Trophoblast cell (in vitro differentiated cells and primary cell): Measurements from ENCODE around the gene AAK1.

ENCODE experiments used
- DNase-seq, 2 donors: peaks; one replicate each; pipeline ENCODE4 v3.0.0-alpha.2; 2016
- H2AFZ ChIP-seq: 2 replicates; pipeline ENCODE4 v1.6.1; 2013; ENCODE audit warnings: low read length, moderate library complexity, mild to moderate bottlenecking; ENCODE audit not compliant: insufficient read depth, poor library complexity
- H2AK5ac ChIP-seq: 2 replicates; pipeline ENCODE4 v1.6.1; 2013; ENCODE audit warnings: mild to moderate bottlenecking, low read length
- H2BK120ac ChIP-seq: 2 replicates; pipeline ENCODE4 v1.6.1; 2013; ENCODE audit warnings: low read length, mild to moderate bottlenecking, moderate library complexity; ENCODE audit not compliant: insufficient read depth, poor library complexity
- H2BK12ac ChIP-seq: 2 replicates; pipeline ENCODE4 v1.6.1; 2013; ENCODE audit warnings: mild to moderate bottlenecking, low read length, moderate library complexity
- H2BK5ac ChIP-seq: 2 replicates; pipeline ENCODE4 v1.6.1; 2013; ENCODE audit warnings: low read length, low read depth, moderate library complexity, mild to moderate bottlenecking; ENCODE audit not compliant: poor library complexity
- H3K14ac ChIP-seq: 2 replicates; pipeline ENCODE4 v1.6.1; 2013; ENCODE audit warnings: mild to moderate bottlenecking, low read length
- H3K18ac ChIP-seq: 2 replicates; pipeline ENCODE4 v1.6.1; 2013; ENCODE audit warnings: mild to moderate bottlenecking, low read length
- H3K23ac ChIP-seq: 2 replicates; pipeline ENCODE4 v1.6.1; 2013; ENCODE audit warnings: low read length
- H3K27ac ChIP-seq: 2 replicates; pipeline ENCODE4 v1.5.1; 2013; ENCODE audit warnings: low read depth, mild to moderate bottlenecking, inconsistent platforms, low read length, moderate library complexity
- H3K27me3 ChIP-seq: 2 replicates; pipeline ENCODE4 v1.6.1; 2013; ENCODE audit warnings: inconsistent platforms, mild to moderate bottlenecking, low read length, moderate library complexity; ENCODE audit not compliant: insufficient read depth
- H3K36me3 ChIP-seq, 2 experiments: 1 replicate in 1 of 2; 2 replicates in 1 of 2; pipeline ENCODE4 v1.6.1; 2013; ENCODE audit warnings: low read length in 2 of 2, mild to moderate bottlenecking in 2 of 2, moderate library complexity in 1 of 2; ENCODE audit not compliant: insufficient read depth in 2 of 2, control insufficient read depth in 1 of 2
- H3K4ac ChIP-seq: 2 replicates; pipeline ENCODE4 v1.6.1; 2013; ENCODE audit warnings: low read depth, mild to moderate bottlenecking, low read length, moderate library complexity
- H3K4me1 ChIP-seq, 2 experiments: 1 replicate in 1 of 2; 2 replicates in 1 of 2; pipeline ENCODE4 v1.6.1; 2013; ENCODE audit warnings: low read length in 2 of 2, mild to moderate bottlenecking in 2 of 2, moderate library complexity in 1 of 2; ENCODE audit not compliant: insufficient read depth in 2 of 2, control insufficient read depth in 1 of 2
- H3K4me2 ChIP-seq: 2 replicates; pipeline ENCODE4 v1.6.1; 2013; ENCODE audit warnings: inconsistent platforms, mild to moderate bottlenecking, low read length, moderate library complexity
- H3K4me3 ChIP-seq: 2 replicates; pipeline ENCODE4 v1.5.1; 2013; ENCODE audit warnings: mild to moderate bottlenecking, low read depth, low read length, inconsistent platforms
- H3K79me1 ChIP-seq: one replicate; pipeline ENCODE4 v1.6.1; 2013; ENCODE audit warnings: low read length
- H3K79me2 ChIP-seq: 2 replicates; pipeline ENCODE4 v1.6.1; 2013; ENCODE audit warnings: low read length, mild to moderate bottlenecking; ENCODE audit not compliant: control insufficient read depth, insufficient read depth, poor library complexity
- H3K9ac ChIP-seq: 2 replicates; pipeline ENCODE4 v1.6.1; 2013; ENCODE audit warnings: mild to moderate bottlenecking, low read length
- H3K9me3 ChIP-seq: 2 replicates; pipeline ENCODE4 v1.6.1; 2013; ENCODE audit warnings: low read depth, mild to moderate bottlenecking, control low read depth, inconsistent platforms, low read length; ENCODE audit not compliant: insufficient read depth
- H4K12ac ChIP-seq: 2 replicates; pipeline ENCODE4 v1.6.1; 2013; ENCODE audit warnings: low read depth, mild to moderate bottlenecking, low read length, moderate library complexity
- H4K8ac ChIP-seq: 2 replicates; pipeline ENCODE4 v1.6.1; 2013; ENCODE audit warnings: low read depth, mild to moderate bottlenecking, low read length, moderate library complexity
- H4K91ac ChIP-seq: one replicate; pipeline ENCODE4 v1.6.1; 2013; ENCODE audit warnings: low read depth, mild to moderate bottlenecking, low read length, moderate library complexity
- WGBS: extraction: QIAGEN DNeasy Blood & Tissue Kit; methylation state at CpG from one replicate; pipeline ENCODE4 v1.1.7; 2013; ENCODE audit warnings: missing lambda C conversion rate; ENCODE audit not compliant: insufficient read length, insufficient coverage; ENCODE audit errors: extremely low coverage; 5-methylcytosine and 5-hydroxymethylcytosine counted together

Gene AAK1

GRCh38 chr2:69545477-69545932, 98.0 kb downstream of the AAK1 start:
- no peak overlapping the region for H4K91ac ChIP-seq
- H3K4me2 ChIP-seq: no peak overlapping the region
- no peak overlapping the region for H2AK5ac ChIP-seq
- no peak overlapping the region for H2BK12ac ChIP-seq
- H4K12ac ChIP-seq: no peak overlapping the region
- H3K14ac ChIP-seq: no peak overlapping the region
- H3K23ac ChIP-seq: no peak overlapping the region
- no CpG with 5 or more reads among the region's 2 CpGs for WGBS
- H3K4me1 ChIP-seq: no peaks in the 10 kb centered on the region
- no peak overlapping the region for H2AFZ ChIP-seq
- H3K79me1 ChIP-seq: no peaks in the 10 kb centered on the region
- no peak overlapping the region for H2BK120ac ChIP-seq
- no peaks in the 10 kb centered on the region for H3K9me3 ChIP-seq
- H4K8ac ChIP-seq: no peak overlapping the region
- no peak overlapping the region for H3K27ac ChIP-seq
- H3K18ac ChIP-seq: no peak overlapping the region
- no peak overlapping the region for H3K4ac ChIP-seq
- no peaks in the 10 kb centered on the region for H3K79me2 ChIP-seq
- peaks cover 0 to 2% of the 10 kb centered on the region in 2 experiments for H3K36me3 ChIP-seq
- no peak overlapping the region for H2BK5ac ChIP-seq
- no peak for DNase-seq
- H3K27me3 ChIP-seq: no peaks in the 10 kb centered on the region
- no peak overlapping the region for H3K9ac ChIP-seq
- H3K4me3 ChIP-seq: no peak overlapping the region

GRCh38 chr2:69544951-69545350, 98.6 kb downstream of the AAK1 start:
- H3K4me3 ChIP-seq: no peak overlapping the region
- peaks cover 0 to 2% of the 10 kb centered on the region in 2 experiments for H3K36me3 ChIP-seq
- no peaks in the 10 kb centered on the region for H3K79me1 ChIP-seq
- H2BK120ac ChIP-seq: no peak overlapping the region
- no peak overlapping the region for H3K9ac ChIP-seq
- H2AK5ac ChIP-seq: no peak overlapping the region
- H3K27me3 ChIP-seq: no peaks in the 10 kb centered on the region
- H3K27ac ChIP-seq: no peak overlapping the region
- whole genome bisulfite sequencing: no CpG with 5 or more reads among the region's 1 CpG
- no peak overlapping the region for H4K8ac ChIP-seq
- no peak overlapping the region for H3K4me2 ChIP-seq
- no peak overlapping the region for H3K14ac ChIP-seq
- no peak overlapping the region for H4K12ac ChIP-seq
- no peaks in the 10 kb centered on the region for H3K9me3 ChIP-seq
- H2BK5ac ChIP-seq: no peak overlapping the region
- H3K4me1 ChIP-seq: no peaks in the 10 kb centered on the region
- no peak overlapping the region for H3K23ac ChIP-seq
- no peak overlapping the region for H2AFZ ChIP-seq
- no peak overlapping the region for H3K18ac ChIP-seq
- H2BK12ac ChIP-seq: no peak overlapping the region
- no peak overlapping the region for H3K4ac ChIP-seq
- H3K79me2 ChIP-seq: no peaks in the 10 kb centered on the region
- no peak for DNase-seq
- H4K91ac ChIP-seq: no peak overlapping the region

- Histone ChIP-seq H3K18ac (no peak overlapping the region), H3K79me2 (no peaks in the 10 kb centered on the region), H3K4me1 (peaks cover 13 to 18% of the 10 kb centered on the region in 2 experiments), H2AK5ac (no peak overlapping the region), H3K4me3 (no peak overlapping the region), H3K36me3 (peaks cover 8 to 18% of the 10 kb centered on the region in 2 experiments), H3K23ac (no peak overlapping the region), H2BK120ac (no peak overlapping the region), H2BK12ac (no peak overlapping the region), H4K12ac (no peak overlapping the region), H2BK5ac (no peak overlapping the region), H3K14ac (no peak overlapping the region), H3K4ac (no peak overlapping the region), H3K27ac (peak overlapping the region; percentile 41), H4K91ac (no peak overlapping the region), H3K27me3 (no peaks in the 10 kb centered on the region), H3K9me3 (no peaks in the 10 kb centered on the region), H3K9ac (no peak overlapping the region), H3K4me2 (no peak overlapping the region), H4K8ac (no peak overlapping the region), H3K79me1 (peaks cover 2% of the 10 kb centered on the region), H2AFZ (no peak overlapping the region)
- no peak for DNase-seq
Observed at GRCh38 chr2:69539549-69539908, 104.0 kb downstream of the AAK1 start.

GRCh38 chr2:69538872-69539548, 104.5 kb downstream of the AAK1 start:
- H3K9ac ChIP-seq: no peak overlapping the region
- no peak overlapping the region for H3K4me3 ChIP-seq
- H3K4me2 ChIP-seq: no peak overlapping the region
- H2BK120ac ChIP-seq: no peak overlapping the region
- no peak overlapping the region for H2AFZ ChIP-seq
- peaks cover 13 to 18% of the 10 kb centered on the region in 2 experiments for H3K4me1 ChIP-seq
- no peaks in the 10 kb centered on the region for H3K9me3 ChIP-seq
- no peak overlapping the region for H3K23ac ChIP-seq
- H2BK12ac ChIP-seq: no peak overlapping the region
- peak; percentile 22 to 65 for DNase-seq
- H3K14ac ChIP-seq: no peak overlapping the region
- no peak overlapping the region for H2BK5ac ChIP-seq
- H3K18ac ChIP-seq: no peak overlapping the region
- H3K79me1 ChIP-seq: peaks cover 2% of the 10 kb centered on the region
- no peak overlapping the region for H4K12ac ChIP-seq
- H2AK5ac ChIP-seq: no peak overlapping the region
- no peak overlapping the region for H4K8ac ChIP-seq
- WGBS: no CpG with 5 or more reads among the region's 7 CpGs
- peaks cover 8 to 18% of the 10 kb centered on the region in 2 experiments for H3K36me3 ChIP-seq
- H4K91ac ChIP-seq: no peak overlapping the region
- H3K79me2 ChIP-seq: no peaks in the 10 kb centered on the region
- H3K27ac ChIP-seq: peak overlapping the region; percentile 53
- no peaks in the 10 kb centered on the region for H3K27me3 ChIP-seq
- H3K4ac ChIP-seq: no peak overlapping the region
